ENCODE results near the gene DIP2B.

DNA sequence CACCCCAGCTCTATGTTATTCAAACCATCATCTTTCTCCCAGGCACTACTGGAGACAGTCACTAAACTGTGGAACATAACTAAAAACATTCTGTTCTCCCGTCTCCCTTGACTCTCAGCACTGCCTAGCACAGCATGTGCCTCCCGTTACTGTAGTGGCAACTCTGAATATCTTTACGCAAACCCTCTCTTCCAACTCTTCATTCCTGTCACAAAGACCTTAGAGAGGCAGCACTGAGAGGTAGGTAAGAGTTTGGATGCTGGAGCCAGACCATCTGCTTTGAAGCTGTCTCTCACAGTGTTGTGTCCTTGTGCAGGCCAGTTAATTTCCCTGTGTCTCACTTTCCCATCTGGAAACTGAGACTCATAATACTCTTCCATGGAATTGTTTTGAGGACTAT, 108.1 kb downstream of the DIP2B start:
- TF ChIP-seq YY1 (IDR thresholded peaks at IDR 0.05; ENCODE audit: low read depth): no peak
- TF ChIP-seq, protein P1, sequence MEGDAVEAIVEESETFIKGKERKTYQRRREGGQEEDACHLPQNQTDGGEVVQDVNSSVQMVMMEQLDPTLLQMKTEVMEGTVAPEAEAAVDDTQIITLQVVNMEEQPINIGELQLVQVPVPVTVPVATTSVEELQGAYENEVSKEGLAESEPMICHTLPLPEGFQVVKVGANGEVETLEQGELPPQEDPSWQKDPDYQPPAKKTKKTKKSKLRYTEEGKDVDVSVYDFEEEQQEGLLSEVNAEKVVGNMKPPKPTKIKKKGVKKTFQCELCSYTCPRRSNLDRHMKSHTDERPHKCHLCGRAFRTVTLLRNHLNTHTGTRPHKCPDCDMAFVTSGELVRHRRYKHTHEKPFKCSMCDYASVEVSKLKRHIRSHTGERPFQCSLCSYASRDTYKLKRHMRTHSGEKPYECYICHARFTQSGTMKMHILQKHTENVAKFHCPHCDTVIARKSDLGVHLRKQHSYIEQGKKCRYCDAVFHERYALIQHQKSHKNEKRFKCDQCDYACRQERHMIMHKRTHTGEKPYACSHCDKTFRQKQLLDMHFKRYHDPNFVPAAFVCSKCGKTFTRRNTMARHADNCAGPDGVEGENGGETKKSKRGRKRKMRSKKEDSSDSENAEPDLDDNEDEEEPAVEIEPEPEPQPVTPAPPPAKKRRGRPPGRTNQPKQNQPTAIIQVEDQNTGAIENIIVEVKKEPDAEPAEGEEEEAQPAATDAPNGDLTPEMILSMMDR (IDR thresholded peaks at IDR 0.05): no peak
- no peak for TF ChIP-seq EP300 (IDR thresholded peaks at IDR 0.05; ENCODE audit: borderline replicate concordance in 1 of 2, low read depth in 1 of 2, low read length in 1 of 2)
- no peak for TF ChIP-seq CHD2 (IDR thresholded peaks at IDR 0.05; ENCODE audit: low read length, partially characterized antibody)
- TF ChIP-seq, protein P2, sequence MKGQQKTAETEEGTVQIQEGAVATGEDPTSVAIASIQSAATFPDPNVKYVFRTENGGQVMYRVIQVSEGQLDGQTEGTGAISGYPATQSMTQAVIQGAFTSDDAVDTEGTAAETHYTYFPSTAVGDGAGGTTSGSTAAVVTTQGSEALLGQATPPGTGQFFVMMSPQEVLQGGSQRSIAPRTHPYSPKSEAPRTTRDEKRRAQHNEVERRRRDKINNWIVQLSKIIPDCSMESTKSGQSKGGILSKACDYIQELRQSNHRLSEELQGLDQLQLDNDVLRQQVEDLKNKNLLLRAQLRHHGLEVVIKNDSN (IDR thresholded peaks at IDR 0.05; ENCODE audit: borderline replicate concordance, low read depth): no peak
- TF ChIP-seq, protein P3, sequence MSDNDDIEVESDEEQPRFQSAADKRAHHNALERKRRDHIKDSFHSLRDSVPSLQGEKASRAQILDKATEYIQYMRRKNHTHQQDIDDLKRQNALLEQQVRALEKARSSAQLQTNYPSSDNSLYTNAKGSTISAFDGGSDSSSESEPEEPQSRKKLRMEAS (IDR thresholded peaks at IDR 0.05; ENCODE audit: low read depth): no peak
